ENCODE results near the gene PTPRD.

PTPRD gene

DNA sequence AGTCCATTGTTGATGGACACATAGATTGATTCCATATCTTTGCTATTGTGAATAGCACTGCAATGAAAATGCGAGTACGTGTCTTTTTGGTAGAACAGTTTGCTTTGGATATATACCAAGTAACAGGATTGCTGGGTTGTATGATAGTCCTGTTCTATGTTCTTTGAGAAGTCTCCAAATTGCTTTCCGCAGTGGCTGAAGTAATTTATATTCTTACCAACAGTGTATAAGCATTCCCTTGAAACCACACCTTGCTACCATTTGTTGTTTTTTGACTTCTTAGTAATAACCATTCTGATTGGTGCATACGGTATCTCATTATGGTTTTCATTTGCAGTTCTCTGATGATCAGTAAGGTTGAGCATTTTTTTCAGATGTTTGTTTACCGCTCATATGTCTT lies 792.9 kb downstream of the PTPRD start:
- H3K4me1 Mint-ChIP-seq = no peaks in the 10 kb centered on the region
- no peak overlapping the region for H3K27ac Mint-ChIP-seq
- H3K4me3 Mint-ChIP-seq = no peak overlapping the region
- no peaks in the 10 kb centered on the region for H3K27me3 Mint-ChIP-seq
- no peak for ATAC-seq
- peaks cover 3% of the 10 kb centered on the region for H3K9me3 Mint-ChIP-seq
- no peaks in the 10 kb centered on the region for H3K36me3 Mint-ChIP-seq

DNA sequence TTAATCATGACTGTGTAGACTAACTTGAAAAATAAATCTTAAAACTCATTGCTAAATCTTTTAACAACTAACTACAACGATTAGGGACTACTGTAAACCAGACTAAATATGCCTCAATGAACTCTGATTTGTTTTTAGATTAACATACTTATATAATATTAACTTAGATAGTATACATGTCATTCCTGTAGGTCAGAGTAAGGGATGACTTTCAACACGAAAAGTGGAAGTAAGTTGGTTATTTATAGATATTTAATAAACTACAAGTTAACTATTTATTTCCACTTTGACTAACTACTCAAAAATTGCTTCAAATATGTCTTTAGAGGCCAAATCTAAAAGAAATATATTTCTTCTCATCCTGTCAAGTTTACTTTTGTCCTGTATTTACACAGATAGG lies 795.6 kb downstream of the PTPRD start:
- H3K27me3 Mint-ChIP-seq = no peaks in the 10 kb centered on the region
- peaks cover 3% of the 10 kb centered on the region for H3K9me3 Mint-ChIP-seq
- no peaks in the 10 kb centered on the region for H3K36me3 Mint-ChIP-seq
- no peak for ATAC-seq
- H3K27ac Mint-ChIP-seq = no peak overlapping the region
- no peaks in the 10 kb centered on the region for H3K4me1 Mint-ChIP-seq
- no peak overlapping the region for H3K4me3 Mint-ChIP-seq

DNA sequence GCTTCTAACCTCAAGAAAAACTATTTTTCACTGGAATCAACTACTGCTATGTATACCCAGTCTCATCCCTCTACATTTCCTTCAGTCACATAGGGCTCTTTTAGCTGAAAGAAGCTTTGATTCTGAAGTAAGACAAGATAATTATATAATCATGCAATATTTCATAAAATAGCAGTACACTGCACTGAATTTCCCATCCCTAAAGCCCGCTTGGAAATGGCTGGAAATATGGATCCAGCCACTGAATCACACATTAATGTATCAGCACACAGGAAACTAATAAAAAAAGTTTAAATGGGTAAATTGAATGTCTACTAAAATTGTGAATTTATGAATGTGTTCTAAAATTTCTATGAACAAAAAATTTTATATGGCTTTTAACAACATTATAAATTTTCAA lies 808.7 kb downstream of the PTPRD start:
- Mint-ChIP-seq H3K4me3 (no peak overlapping the region), H3K9me3 (no peaks in the 10 kb centered on the region), H3K4me1 (no peaks in the 10 kb centered on the region), H3K27me3 (no peaks in the 10 kb centered on the region), H3K36me3 (no peaks in the 10 kb centered on the region), H3K27ac (no peak overlapping the region)
- ATAC-seq = no peak

DNA sequence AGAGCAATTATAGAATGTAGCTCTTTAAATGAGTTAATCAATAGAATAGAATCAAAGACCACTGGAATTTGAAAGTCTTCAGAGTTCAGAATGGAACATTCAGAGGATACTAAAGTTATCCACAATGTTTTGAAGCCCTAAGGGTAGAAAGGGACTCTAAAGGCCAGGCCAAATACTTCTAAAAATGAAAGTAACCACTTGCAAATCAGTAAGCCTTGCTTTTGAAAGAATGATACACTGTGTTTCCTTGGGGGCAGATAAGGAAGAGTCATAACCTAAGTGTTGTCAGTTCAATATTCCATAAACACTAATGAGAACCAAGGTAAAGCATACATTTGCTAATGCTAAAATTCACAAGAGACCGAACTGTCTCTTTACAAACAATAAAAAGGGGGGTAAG lies 813.5 kb downstream of the PTPRD start:
- no peaks in the 10 kb centered on the region for H3K9me3 Mint-ChIP-seq
- no peaks in the 10 kb centered on the region for H3K36me3 Mint-ChIP-seq
- ATAC-seq = no peak
- no peak overlapping the region for H3K4me3 Mint-ChIP-seq
- no peak overlapping the region for H3K27ac Mint-ChIP-seq
- H3K27me3 Mint-ChIP-seq = no peaks in the 10 kb centered on the region
- H3K4me1 Mint-ChIP-seq = no peaks in the 10 kb centered on the region

DNA sequence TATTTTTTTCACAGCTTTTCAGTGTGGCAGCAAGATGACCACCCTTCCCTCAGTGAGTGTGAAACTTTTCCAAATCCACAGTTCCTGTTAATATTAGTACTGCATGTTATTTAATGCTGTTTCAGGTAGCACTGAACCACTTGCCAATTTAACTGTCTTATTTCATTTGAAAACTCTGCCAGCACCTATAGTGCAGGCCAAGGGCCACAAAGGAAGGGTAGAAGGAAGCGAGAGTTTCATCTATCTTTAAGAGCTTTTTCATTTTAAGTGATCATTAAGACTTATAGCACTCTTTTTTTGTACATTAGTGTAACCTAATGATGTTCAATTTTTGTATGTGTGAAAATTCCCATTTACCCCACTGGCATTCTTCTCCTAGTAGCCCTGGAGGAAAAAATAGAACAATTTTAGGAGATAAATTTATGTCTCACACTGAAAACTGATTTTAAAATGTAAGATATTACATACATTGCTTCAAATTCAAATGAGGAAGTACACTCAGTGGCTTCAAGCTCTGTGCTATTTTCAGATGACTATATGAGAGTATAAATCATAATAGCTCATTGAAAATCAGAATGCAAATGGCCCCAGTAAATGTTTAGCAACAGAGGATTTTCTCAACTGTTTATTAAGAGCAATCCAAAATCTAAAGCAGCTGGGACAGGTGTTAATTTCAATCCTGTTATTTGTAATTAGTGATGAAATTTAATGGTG lies 820.5 kb downstream of the PTPRD start:
- Mint-ChIP-seq H3K36me3 (no peaks in the 10 kb centered on the region), H3K4me1 (peaks cover 6% of the 10 kb centered on the region), H3K9me3 (no peaks in the 10 kb centered on the region), H3K4me3 (no peak overlapping the region), H3K27ac (no peak overlapping the region), H3K27me3 (no peaks in the 10 kb centered on the region)
- no peak for ATAC-seq

DNA sequence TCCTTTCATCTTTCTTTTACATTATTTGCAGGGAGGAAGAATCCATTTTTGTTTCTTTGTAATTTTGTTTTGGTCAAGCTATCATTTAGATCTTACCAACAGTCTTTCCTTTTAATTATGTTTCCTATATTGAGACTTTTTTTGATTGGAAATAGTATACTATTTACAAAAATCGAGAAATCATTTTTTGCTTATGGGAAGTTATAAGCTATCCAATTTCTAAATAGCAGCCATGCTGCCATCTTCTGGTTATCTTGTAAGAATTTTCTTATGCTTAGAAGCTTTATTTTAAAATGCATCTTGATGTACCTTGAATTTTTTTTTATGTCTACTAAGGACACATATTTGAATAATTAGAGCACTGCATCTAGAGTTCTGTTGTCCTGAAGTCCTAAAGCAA lies 821.2 kb downstream of the PTPRD start:
- Mint-ChIP-seq H3K9me3 (no peaks in the 10 kb centered on the region), H3K4me1 (peaks cover 6% of the 10 kb centered on the region), H3K4me3 (no peak overlapping the region), H3K36me3 (no peaks in the 10 kb centered on the region), H3K27ac (no peak overlapping the region), H3K27me3 (no peaks in the 10 kb centered on the region)
- ATAC-seq = no peak

DNA sequence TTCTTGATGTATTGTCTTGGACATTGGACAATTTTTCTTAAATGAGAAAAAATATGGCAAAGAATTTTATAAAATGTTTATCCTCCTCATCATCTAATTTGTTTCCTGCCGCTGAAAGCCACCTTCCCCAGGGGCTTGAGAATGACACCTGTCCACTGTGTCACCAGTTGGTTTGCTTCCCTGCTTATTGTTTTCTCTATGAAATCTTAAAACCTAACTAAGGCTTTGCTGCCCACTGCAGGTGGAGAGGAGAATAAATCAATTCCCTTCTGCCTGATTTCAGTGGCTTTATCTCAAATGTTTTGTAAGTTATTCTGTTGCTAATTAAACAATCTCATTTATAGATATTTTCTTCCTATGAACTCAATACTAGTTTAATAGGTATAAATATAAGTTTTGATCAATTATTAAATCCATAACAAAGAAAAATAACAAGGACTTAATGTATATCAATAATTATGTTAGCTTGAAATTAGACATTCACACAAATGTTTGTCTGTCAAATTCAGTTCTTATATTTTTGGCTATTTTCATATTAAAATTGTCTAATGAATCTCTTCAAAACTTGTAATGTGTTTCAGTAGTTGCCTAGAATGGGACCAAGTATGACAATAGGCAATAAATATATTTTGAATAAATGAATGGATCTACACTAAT lies 822.5 kb downstream of the PTPRD start:
- Mint-ChIP-seq H3K9me3 (no peaks in the 10 kb centered on the region), H3K36me3 (no peaks in the 10 kb centered on the region), H3K4me3 (no peak overlapping the region), H3K4me1 (peaks cover 6% of the 10 kb centered on the region), H3K27me3 (no peaks in the 10 kb centered on the region), H3K27ac (no peak overlapping the region)
- ATAC-seq = no peak

DNA sequence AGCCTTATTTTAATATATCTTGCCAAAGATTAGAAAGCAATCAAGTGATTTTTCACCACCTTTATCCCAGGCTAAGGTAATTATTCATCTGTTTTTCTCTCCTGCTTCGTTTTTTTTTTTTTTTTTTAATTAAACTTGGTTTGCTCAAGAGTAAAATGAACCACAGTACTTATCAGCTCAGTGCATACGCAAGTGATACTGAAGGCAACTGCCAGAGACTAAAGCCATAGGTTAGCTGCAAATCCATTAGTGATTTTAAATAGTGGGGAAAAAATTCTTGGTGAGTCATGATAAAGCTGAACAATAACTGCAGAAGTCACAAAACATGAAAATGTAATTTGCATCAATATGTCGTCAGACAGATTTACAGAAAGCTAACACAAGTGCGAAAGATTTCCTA lies 829.1 kb downstream of the PTPRD start:
- ATAC-seq = no peak
- Mint-ChIP-seq H3K4me3 (no peak overlapping the region), H3K9me3 (no peaks in the 10 kb centered on the region), H3K36me3 (no peaks in the 10 kb centered on the region), H3K27ac (no peak overlapping the region), H3K27me3 (no peaks in the 10 kb centered on the region), H3K4me1 (no peaks in the 10 kb centered on the region)

DNA sequence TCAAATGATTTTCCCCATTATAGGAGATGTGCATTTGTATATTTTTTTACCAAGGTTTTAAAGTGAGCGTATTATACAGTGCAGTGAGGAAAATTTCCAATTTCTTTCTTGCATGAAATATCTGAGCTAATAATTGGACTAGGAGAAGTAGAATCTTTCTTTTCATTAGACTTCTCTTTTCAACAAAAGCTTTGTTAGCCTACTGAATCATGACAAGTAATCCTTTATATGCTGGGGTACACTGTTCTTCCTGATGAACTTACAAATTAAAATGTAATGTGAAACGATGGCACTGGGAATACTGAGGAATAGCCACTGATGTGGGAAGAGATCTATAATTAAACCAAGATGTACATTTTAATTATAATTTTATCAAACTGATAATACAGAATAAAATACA lies 829.6 kb downstream of the PTPRD start:
- H3K4me1 Mint-ChIP-seq = no peaks in the 10 kb centered on the region
- H3K36me3 Mint-ChIP-seq = no peaks in the 10 kb centered on the region
- H3K4me3 Mint-ChIP-seq = no peak overlapping the region
- no peaks in the 10 kb centered on the region for H3K27me3 Mint-ChIP-seq
- no peak for ATAC-seq
- H3K9me3 Mint-ChIP-seq = no peaks in the 10 kb centered on the region
- no peak overlapping the region for H3K27ac Mint-ChIP-seq

DNA sequence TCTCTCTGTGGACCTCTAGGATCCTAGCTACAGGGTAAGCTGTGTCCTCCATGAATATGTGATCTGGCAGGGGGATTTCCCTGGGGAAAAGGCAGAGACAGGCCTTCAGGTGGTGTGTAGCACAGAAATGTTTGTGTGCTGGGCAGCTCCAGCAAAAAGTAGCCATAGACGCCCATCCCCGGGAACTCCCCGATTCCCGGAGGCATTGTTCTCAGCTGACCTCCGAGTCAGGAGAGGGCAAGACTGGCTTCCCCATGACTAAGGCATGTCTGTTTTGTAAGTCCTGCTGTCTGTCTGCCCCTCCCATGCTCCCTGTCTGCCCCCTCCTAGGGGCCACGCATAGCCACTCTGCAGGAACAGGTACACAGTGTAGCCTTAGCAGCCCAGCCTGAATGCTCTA lies 834.5 kb downstream of the PTPRD start:
- Mint-ChIP-seq H3K27me3 (no peaks in the 10 kb centered on the region), H3K27ac (no peak overlapping the region), H3K4me1 (no peaks in the 10 kb centered on the region), H3K36me3 (no peaks in the 10 kb centered on the region), H3K9me3 (no peaks in the 10 kb centered on the region), H3K4me3 (no peak overlapping the region)
- ATAC-seq = peak; percentile 27

DNA sequence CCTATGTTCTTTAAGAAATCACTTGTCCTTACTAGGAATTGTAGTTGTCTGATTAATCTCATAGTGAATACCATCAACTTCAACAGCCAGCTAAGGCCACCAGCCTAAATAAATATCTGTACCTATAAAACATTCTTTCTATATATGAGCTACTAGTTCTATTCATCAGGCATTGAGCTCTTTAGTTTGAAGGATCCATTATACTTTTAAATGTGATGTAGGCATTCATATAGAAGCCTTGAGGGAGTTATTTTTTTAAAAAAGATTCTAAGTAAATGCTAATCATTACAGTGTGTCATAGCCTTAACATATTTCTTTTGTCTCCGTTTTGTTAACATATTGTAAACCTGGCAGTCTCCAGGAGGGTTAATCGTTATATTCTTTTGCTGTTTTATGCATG lies 838.3 kb downstream of the PTPRD start:
- Mint-ChIP-seq H3K9me3 (no peaks in the 10 kb centered on the region), H3K36me3 (no peaks in the 10 kb centered on the region), H3K27me3 (no peaks in the 10 kb centered on the region), H3K27ac (no peak overlapping the region), H3K4me1 (no peaks in the 10 kb centered on the region), H3K4me3 (no peak overlapping the region)
- ATAC-seq = no peak

DNA sequence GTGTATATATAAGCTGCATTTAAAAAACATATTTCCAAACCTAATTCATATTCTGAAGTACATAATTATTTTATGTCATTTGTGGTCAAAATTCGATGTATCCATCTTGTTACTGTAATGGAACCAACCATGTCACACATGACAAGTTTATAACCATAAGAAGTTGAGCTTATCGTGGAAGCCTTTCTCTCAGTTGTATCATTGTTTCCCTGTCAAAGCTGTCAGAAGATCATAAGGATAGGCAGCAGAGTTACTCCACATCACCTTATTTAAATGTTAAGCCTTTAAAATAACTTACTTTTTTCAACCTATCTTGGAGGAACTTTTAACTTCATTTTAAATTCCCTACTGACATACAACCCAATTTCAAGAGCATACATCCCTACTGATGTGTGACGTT lies 841.5 kb downstream of the PTPRD start:
- Mint-ChIP-seq H3K27ac (no peak overlapping the region), H3K4me3 (no peak overlapping the region), H3K36me3 (no peaks in the 10 kb centered on the region), H3K27me3 (no peaks in the 10 kb centered on the region), H3K4me1 (no peaks in the 10 kb centered on the region), H3K9me3 (no peaks in the 10 kb centered on the region)
- no peak for ATAC-seq

DNA sequence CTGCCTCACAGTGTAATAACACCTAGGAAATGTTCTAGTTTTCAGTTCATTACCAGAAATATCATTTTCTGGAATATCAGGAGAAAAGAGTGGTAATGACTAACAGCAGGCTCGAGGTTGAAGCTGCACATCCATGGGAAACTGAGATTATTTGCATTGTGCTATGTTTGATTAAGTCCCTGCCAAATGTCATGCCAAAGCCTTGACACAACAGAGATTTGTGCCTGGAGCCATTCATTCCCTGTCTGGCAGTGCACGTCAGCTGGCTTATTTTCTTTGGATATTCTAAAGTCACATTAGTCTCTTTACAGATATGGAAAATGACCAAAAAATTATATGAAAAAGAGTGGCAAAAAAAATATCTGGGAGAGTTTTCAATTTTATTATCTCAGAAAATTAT lies 848.0 kb downstream of the PTPRD start:
- H3K4me3 Mint-ChIP-seq = no peak overlapping the region
- H3K9me3 Mint-ChIP-seq = peaks cover 2% of the 10 kb centered on the region
- H3K27me3 Mint-ChIP-seq = no peaks in the 10 kb centered on the region
- H3K27ac Mint-ChIP-seq = no peak overlapping the region
- no peaks in the 10 kb centered on the region for H3K36me3 Mint-ChIP-seq
- H3K4me1 Mint-ChIP-seq = no peaks in the 10 kb centered on the region
- ATAC-seq = no peak

DNA sequence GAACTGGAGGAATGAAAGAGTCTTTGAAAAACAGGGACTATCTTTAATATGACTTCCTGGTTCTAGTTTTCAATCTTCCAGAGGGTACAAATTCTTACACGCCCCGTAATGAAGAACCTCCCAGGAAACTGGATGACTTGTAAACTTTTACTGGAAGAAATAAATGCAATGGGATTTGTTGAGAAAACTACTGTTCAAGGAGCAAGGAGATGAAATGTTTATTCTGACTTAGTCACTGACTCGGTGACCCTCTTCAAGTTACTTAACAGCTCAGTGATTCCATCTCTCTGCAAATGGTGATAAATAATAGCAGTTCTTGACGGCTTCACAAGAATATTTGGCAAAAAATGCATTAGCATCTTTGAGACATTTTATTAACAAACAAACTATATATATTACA lies 858.6 kb downstream of the PTPRD start:
- H3K27me3 Mint-ChIP-seq = no peaks in the 10 kb centered on the region
- no peaks in the 10 kb centered on the region for H3K36me3 Mint-ChIP-seq
- H3K27ac Mint-ChIP-seq = no peak overlapping the region
- H3K4me3 Mint-ChIP-seq = no peak overlapping the region
- H3K9me3 Mint-ChIP-seq = no peaks in the 10 kb centered on the region
- ATAC-seq = no peak
- no peaks in the 10 kb centered on the region for H3K4me1 Mint-ChIP-seq

DNA sequence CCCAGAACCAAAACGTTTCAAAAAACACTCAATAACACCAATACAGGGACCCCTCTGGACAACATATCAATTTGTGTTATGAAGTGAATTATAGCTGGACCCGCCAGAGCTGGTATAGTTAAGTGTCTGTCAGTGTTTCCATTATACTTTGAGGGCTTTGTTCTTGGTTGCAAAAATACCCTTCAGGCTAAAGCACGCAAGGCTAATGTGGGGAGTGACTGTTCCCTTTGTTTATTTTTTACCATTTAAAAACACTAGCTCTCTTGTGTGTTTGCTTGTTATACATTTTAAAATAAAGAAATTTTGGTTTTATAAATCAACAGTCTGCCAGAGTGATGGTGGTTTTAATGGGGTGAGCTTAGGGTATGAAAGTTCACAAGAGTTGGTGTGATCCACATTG lies 859.5 kb downstream of the PTPRD start:
- Mint-ChIP-seq H3K27ac (no peak overlapping the region), H3K27me3 (no peaks in the 10 kb centered on the region), H3K36me3 (no peaks in the 10 kb centered on the region), H3K4me3 (no peak overlapping the region), H3K4me1 (no peaks in the 10 kb centered on the region), H3K9me3 (no peaks in the 10 kb centered on the region)
- no peak for ATAC-seq

DNA sequence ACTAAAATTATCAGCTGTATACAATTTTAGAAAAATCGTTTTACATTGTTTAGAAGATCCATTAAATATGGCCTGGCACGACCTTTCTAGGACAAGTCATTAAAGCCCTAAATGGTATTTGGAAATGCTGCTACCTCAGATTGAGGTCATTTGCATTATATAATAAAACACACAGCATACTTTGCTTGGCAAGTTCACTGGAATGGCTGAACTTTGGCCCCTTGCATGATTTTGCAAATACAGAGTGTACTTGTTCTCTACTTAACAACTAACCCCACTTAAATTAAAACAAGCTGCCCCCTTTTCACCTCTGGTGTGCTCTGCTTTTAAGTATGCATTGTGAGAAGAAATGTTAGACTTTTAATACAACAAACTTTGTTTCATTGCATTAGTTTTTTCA lies 860.1 kb downstream of the PTPRD start:
- H3K4me1 Mint-ChIP-seq = no peaks in the 10 kb centered on the region
- no peak overlapping the region for H3K27ac Mint-ChIP-seq
- H3K27me3 Mint-ChIP-seq = no peaks in the 10 kb centered on the region
- ATAC-seq = no peak
- no peaks in the 10 kb centered on the region for H3K36me3 Mint-ChIP-seq
- no peaks in the 10 kb centered on the region for H3K9me3 Mint-ChIP-seq
- no peak overlapping the region for H3K4me3 Mint-ChIP-seq
